B cell (primary cell): ENCODE results near the gene SH3RF1.

Experiments used
- EZH2 ChIP-seq: IDR thresholded peaks from 2 replicates; pipeline ENCODE4 v1.6.1; 2012; ENCODE audit warnings: borderline replicate concordance, low read depth, mild to moderate bottlenecking, moderate library complexity, low read length; ENCODE audit not compliant: insufficient read depth, poor library complexity, severe bottlenecking
- TF ChIP-seq, protein P1 (sequence below): fragments of 200-600 bp; IDR thresholded peaks from one replicate; pipeline ENCODE4 v1.8.0; 2022; ENCODE audit warnings: antibody characterized with exemption, mild to moderate bottlenecking

DNA sequence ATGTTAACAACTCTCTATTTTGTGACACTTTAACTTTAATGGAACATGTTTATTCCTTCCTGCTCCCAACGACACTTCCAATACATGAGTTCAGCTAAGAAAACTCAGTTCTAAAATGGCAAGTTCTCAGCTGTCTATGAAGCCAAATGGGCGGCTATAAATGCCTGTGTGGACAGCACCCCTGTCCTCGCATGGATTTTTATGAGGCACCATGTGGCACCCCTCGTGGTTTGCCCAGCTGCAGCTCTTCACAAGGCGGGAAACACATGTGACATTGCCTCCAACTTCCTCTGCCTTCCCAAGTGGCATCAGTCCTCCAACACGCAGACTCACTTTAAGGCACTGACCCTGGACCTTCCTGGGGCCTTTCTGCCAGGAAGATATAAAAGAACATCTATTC is 48.0 kb downstream of the SH3RF1 start:
- no peak for TF ChIP-seq EZH2
- TF ChIP-seq, protein P1, sequence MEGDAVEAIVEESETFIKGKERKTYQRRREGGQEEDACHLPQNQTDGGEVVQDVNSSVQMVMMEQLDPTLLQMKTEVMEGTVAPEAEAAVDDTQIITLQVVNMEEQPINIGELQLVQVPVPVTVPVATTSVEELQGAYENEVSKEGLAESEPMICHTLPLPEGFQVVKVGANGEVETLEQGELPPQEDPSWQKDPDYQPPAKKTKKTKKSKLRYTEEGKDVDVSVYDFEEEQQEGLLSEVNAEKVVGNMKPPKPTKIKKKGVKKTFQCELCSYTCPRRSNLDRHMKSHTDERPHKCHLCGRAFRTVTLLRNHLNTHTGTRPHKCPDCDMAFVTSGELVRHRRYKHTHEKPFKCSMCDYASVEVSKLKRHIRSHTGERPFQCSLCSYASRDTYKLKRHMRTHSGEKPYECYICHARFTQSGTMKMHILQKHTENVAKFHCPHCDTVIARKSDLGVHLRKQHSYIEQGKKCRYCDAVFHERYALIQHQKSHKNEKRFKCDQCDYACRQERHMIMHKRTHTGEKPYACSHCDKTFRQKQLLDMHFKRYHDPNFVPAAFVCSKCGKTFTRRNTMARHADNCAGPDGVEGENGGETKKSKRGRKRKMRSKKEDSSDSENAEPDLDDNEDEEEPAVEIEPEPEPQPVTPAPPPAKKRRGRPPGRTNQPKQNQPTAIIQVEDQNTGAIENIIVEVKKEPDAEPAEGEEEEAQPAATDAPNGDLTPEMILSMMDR, result no peak
